Myocyte (in vitro differentiated cells): ENCODE results near the gene FREM2. TPM values are rescaled to one million over a fixed set of nuclear protein-coding genes. Genes with fewer than 3 reads are reported as not detected.

ENCODE experiments used
- DNase-seq: peaks from one replicate; pipeline ENCODE4 v3.0.0-alpha.2; 2012; ENCODE audit warnings: low read depth
- total RNA-seq: library from RNA; depleted of rRNA; stranded (reverse); fragments of >200 nt; gene quantifications from 2 replicates; pipeline ENCODE4 v1.2.3, GENCODE V29; 2014

FREM2 gene
- total RNA-seq, 1 donor from 2014 or later = 0.24 TPM

DNA sequence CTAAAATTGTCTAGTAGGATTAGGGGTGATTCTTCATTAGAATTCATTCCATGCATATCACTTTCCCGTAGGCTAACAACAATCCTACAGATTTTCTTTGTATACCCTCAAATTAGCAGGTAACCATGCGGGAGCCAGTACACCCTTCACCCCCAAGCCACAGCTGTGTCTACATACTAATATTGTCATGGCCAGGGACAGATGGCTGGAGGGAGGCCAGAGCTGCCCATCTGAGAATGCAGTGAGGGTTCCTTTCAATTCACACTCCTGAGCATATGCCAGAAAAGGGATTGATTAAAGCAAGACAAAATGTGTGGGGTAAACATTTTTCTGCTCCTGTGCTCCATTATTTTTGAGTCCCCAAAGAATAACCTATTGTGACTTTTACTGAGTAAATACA is 68.9 kb downstream of the FREM2 start:
- DNase-seq = peak; percentile 50

DNA sequence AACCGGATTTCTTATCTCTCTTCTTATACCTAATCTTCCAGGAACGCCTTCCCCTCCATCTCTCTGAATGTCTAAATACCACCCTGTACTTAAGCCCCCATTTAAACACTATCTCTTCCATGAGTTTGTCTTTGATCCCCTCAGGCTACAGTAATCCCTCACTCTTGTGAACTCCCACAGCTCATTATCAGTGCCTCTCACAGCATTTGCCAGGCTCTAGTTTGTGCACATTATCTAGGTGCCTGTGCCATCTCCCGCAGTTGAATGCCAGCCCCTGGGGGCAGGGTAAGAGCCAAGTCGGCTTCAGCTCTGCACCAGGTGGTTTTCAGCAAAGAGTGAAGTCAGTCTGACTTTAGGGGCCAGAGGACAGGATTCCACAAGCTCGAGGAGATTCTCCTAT is 71.4 kb downstream of the FREM2 start:
- no peak for DNase-seq

DNA sequence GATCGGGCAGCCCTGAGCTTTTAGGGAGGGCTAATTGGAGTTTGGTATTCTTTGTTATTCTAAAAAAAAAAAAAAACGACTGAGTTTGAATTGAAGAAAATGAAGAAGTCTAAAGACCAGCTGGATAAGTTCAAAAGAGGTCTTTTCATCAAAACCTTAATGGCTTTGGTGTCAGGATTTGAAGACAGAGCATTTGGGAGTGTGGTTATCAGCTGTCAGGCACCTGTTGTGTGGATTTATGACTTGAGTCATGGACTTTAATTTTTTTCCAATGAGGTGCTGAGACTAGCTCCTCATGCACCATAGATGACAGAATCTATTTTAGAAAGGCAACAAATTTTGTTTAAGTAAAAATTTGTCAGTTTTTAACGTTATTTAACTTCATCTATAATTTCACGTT is 72.5 kb downstream of the FREM2 start:
- DNase-seq = peak; percentile 70

DNA sequence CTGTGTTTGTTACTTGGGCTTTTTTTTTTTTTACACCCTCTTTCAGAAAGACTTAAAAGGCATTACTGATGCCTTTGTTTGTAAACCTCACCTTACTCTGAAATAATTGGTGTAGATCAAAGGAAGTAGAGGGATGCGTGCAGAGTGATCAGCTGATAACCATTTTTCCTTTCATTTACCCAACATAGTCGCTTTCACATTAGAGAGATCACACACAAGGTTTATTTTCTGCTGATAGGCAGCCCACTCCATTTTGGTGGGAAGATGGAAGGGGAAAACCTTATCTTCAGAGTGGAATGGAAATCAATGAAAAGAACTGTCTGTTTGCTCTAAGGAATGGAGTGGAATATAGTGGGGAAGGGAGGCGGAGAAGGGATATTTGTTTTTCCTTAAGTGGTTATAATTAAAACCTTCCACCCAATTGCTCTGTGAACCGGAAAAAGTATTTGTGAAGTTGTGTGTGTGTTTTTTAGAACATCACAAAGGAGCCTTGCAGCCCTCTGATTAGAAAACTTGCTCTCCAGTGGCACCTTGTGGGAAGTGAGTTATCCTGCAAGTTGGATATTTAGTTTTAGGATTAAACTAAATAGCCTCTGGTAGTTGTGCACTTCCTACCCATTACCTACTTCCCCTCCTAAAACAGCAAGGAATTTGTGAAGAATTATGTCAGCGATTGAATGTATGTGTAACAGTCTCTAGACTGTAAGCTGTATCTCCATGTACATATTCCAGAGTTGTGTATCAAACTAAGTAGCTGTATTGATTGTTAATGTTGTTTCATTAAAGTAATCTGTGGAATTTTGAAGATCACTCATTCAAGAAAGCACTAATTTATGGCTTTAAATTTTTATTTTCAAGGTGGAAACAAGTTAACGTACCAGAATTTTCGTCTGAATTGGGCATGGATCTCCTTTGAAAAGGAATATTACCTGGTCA is 76.8 kb downstream of the FREM2 start:
- DNase-seq = peak; percentile 57

DNA sequence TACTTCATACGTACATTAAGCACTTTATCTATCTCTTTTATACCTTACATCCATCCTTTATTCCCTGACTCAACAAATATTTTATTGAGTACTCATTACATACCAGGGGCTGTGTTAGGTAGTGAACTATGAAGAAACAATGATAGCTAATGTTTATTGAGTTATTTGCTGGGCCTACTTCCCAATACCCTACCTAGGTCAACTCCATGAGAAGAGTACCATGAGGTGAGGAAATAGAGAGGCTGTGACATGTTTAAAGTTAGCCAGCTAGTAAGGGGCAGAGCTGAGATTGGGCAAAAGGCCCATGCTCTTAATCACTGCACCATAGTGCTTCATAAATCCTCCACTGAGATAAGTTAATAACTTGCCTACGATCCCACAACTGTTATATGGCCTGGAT is 79.9 kb downstream of the FREM2 start:
- no peak for DNase-seq

DNA sequence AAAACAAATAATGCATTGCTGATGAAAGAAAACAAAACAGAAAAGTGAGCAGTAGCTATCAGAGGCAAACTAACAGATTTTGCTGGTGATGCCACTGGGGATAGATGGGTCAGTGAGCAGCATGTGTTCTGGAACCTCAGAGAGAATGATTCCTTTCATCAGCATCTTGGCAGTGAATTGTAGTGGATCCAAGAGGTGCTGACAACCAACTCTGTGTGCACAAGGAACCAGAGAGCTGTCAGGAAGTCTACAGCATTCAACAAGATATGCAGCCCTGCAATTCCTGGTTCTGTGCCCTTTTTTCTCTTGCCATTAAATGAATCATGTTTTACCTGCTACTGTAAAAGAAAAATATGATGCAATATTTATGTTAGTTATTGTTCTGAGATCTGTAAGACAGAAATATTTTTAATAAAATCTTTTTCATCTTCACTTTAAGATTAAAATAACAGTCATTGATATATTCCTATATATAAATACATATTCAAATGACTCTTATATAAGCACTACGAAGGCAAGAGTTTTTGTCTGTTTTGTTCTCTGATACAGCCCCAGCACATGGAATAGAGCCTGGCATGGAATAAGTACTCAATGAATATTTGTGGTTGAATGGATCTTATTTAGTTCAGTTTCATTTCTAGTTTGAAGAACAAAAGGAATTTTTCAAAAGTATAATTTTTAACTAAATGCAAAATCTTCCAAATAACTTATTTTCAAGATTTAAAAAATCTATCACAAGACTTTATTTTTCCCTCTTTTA is 80.8 kb downstream of the FREM2 start:
- DNase-seq = no peak

DNA sequence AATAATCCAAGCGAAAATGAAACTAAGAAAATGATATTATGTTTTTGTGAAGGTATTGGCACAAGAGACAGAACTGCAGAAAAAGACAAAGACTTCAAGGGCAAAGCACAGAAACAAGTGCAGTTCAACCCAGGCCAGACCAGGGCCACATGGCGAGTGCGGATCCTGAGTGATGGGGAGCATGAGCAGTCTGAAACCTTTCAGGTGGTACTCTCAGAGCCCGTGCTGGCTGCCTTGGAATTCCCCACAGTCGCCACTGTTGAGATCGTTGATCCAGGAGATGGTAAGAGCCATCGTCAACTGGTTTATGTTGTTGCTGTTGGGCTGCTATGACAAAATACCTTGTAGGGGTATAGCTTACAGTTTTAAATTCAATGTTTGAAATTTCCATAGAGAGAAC is 82.6 kb downstream of the FREM2 start:
- DNase-seq = no peak

DNA sequence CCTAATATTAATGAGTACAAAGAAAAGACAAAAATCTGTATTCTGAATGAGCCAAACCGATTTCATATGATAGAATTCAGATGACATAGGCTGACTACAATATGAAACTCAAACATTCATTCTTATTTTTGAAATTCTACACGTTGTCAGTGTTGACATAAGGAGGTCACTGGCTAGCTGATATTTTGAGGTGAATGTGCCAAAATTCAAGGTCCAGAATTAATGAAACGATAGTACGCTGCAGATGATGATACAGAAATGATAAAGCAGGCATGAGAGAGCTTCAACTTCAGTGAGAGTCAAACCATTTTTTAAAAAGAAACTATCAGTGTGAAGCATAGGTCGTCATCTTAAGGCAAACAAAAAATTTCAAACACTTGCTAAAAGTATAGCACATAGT is 88.2 kb downstream of the FREM2 start:
- DNase-seq = no peak

DNA sequence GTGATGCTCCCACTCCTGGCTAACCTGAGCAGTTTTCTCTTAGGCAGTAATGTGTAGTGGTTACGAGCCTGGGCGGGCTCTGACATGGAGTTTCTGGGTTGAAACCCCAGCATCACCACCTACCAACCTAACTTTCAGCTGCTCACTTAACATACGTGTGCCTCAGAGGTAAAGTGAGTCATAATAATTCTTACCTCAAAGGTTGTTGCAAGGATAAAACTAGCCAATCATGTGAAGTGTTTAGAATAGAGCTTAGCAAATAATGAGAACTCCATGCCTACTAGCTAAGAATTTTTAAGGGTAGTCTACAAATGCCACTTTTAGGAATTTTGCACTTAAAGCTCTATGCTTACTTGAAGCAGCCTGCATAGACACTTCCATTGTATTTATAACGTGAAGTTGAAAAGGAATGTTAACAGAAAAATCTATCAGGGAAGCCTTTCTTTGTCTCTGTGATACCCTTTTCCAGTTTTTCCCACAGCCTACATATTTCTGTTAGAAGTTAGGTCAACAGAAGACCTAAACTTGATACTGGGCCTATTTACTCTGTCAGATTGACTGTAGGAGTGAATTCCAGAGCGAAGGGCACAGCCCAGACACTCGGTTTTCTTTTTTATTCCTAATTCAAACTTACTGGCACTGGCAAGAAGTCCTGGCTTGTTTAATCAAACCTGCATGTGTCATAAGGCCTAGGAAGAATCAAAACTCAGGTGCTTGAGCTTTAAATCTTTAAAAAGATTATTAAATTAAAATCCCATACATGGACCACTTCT is 90.7 kb downstream of the FREM2 start:
- no peak for DNase-seq

DNA sequence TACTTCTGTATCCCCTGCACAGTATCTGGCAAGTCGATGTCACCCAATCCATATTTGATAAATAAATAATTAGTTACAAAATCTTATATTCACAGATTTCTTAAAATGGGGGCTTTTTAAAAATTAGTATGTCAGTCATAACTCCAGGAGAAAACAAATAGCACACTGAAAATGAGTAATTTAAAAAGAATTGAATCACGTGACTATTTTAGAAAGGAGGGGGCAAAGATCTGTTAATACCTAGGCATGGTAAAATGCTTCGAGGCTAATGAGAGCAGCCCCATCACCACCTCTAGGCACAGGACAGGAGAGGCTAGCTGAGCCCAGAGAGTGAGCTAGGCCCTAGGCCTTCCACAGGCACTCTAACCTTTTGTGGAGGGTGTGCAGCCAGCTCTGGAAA is 94.7 kb downstream of the FREM2 start:
- no peak for DNase-seq

DNA sequence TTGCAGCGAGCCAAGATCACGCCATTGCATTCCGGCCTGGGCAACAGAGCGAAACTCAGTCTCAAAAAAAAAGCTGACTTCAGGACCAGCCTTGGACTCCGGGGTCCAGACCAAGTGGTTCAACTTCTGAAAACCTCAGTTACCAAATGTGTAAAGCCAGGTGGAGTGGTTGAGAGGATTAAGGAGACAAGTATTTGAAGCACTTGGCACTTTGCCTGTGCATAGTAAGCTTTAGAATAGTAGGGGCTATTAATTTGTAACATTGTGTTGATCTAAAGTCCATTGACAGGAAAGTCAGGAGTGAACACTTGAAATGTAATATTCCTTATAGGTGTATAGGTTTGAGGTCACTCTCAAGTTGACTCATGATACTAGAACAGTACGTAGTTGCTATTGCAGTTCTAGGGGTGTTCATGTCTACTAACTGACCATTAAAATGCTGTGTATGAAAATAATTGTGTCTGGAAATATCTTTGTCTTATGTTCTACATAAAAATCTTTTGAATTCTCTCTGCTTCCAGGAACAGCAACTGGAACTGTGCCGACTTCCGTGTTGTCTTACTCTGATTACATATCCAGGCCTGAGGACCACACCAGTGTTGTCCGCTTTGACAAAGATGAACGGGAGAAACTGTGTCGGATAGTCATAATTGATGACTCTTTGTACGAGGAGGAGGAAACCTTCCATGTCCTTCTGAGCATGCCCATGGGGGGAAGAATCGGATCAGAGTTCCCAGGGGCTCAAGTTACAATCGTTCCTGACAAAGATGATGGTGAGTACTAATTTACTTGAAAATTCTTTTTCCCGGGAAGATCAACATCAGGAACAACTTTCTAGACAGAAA is 97.4 kb downstream of the FREM2 start:
- DNase-seq = peak; percentile 12

DNA sequence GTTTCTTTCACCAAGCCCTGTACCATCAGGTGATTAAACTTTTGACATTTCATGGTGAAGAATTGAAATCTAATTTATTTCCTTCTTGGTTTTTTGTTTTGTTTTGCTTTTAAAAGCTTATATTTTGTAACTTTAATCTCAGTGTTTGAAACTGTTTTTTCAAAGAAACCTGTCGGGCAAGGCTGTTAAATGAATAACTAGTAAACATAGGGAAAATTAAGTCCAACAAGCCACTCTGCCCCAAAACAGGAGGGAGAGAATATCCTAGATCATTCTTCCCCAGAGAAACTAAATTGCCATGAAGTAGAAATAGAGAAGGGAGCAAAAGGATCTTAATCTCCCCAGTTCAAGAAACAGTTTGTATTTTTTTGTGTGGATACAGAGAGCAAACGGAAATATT is 98.2 kb downstream of the FREM2 start:
- no peak for DNase-seq

DNA sequence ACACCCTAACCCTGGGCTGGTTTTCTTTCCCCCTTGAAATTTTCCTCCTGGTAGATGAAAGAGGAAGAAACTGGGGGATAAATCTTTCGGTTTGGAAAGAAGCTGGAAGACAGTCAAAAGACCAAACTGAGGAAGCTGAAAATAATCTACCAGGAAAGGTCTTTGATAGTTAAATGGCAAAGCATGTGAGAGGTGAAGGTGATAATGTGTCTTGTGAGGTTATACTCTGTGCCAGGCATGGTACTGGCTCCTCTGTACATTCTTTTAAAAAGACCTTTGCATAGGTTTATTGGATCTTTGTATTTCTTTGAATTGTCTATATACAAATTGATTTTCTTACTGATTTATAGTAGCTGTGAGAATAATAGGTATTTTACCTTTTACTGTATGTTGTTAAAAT is 98.6 kb downstream of the FREM2 start:
- no peak for DNase-seq

DNA sequence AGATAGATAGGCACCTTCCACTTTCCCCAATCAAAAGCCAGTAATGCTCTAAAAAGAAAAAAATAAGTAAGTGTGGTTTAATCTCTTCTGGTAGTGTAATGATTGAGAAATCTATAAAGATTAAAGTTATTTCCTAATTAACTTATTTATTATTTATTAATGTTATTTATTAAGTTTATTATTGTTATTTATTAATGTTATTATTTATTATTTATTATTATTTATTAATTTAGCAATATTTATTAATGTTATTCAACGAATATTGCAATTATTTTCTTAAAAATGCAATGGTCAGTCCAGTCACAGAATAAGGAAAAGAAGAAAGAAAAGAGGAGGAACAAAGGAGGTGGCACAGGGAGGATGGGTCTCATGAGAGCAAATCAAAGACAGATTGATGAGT is 100.7 kb downstream of the FREM2 start:
- DNase-seq = no peak

DNA sequence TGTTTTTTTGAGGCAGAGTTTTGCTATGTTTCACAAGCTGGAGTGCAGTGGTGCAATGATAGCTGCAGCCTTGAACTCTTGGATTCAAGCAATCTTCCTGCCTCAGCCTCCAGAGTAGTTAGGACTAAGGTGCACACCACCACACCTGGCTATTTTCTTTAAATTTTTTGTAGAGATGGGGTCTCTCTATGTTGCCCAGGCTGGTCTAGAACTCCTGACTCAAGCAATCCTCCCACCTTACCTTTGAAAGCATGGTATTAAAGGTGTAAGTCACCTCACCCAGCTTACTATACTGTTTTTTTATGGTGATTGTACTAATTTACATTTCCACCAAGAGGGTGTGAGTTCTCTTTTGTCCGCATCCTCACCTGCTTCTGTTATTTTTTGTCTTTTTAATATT is 110.0 kb downstream of the FREM2 start:
- no peak for DNase-seq

DNA sequence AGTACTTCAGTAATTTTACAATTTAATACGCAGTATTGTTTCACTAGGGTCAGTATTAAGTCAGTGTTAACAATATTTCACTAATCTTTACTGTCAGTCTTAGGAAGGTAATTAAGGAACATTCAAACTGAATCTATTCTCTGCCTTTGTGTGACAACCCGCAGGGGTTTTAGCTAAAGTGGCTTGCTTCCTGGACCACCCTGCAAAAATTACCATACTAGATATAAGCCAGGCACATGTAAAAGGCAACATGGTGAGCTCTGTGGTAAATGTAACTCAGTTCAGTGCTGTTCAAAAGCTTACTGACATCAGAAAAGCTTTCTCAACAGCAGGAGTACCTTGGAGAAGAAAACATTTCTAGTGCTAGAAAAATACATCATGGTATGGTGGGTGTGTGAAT is 116.7 kb downstream of the FREM2 start:
- no peak for DNase-seq

DNA sequence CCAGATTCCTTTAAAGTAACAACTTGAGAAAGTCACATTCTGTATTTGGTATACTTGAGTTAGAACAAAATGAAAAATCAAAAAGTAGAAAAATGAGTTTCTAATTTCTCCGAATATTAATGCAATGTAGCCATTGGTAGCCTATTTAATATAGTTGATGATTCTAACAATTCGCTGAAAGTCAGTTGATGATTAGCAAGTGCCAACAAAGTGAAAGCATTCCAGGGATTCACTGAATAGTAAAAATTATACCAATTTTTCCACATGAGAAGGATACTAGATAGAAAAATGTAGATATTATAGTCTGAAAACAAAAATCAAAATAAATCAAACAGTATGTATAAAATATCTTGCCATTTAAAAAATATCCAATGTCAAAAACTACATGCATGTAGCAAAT is 117.2 kb downstream of the FREM2 start:
- DNase-seq = no peak

DNA sequence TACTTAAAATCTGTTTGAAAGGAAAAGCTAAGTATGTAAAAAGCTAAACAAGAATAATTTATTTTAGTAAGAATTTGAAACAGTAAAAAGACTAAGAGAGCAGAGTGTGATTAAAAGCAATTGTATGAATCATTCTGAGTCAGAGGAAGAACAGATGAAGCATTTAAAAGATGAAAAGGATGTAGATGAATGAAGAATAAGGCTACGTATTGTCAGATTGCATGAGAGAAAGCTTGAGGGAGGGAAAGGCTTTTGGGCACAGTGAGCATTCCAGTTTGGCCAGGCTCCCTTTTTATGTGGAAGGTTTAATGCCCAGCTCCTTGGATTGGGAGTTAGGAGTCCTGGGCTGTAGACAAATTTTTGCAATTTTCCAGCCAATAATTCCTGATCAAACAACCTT is 117.7 kb downstream of the FREM2 start:
- DNase-seq = no peak

DNA sequence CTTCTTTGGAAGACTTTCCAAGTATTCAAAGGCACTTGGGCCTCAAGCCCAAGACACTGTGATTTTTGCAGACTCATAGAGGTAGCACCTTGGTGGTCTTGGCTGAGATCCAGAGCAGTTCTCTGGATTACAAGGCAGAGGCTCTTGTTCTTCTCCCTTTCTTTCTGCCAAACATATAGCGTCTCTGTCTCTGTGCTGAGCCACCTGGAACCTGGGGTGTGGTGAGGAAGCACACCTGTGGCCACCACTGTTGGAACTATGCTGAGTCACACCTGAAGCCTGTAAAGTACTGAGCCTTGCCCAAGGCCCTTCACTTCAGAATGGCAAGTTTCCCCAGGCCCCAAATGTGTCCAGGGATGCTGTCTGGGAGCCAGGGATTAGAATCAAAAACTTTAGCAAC is 127.5 kb downstream of the FREM2 start:
- no peak for DNase-seq

DNA sequence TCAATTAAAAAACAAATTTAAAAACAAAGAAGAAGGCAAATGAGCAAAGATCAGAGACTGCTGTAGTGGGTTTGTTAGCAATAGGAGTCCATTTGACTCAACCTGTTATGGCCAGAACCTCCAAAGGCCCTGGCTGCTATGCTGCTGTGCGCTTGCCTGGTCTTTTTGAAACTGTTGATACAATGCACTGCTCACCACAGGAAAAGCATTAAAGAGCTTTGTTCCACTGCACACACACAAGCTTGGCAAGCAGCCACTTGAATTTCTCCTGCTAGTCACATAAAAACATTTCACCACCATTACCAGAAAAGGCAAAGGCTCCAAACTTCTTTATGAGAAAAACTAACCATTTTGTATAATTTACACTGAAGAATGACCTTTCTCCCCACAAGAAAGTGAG is 132.2 kb downstream of the FREM2 start:
- no peak for DNase-seq

DNA sequence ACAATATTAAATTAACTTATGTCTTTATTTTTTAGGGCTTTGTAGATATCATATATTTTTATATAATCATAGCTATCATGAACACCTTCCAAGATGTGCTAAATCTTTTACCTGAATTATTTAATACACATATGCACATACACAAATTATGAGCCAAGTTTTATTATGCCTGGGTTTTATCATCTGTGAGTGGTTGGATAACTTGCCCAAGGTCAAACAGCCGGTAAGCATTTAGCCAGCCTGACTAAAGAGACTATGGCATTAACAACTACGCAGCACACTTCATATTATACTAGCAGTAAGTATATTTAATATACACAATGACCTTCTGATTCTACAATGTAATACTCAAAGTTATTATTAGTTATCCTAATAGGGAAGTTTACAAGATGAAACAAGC is 132.7 kb downstream of the FREM2 start:
- no peak for DNase-seq
